Measurements from ENCODE around the gene DCAF17. TPM values are rescaled to one million over a fixed set of nuclear protein-coding genes. Genes with fewer than 3 reads are reported as not detected.

The DCAF17 gene
- total and polyA plus RNA-seq, 2 donors from 2014 or later: 4.9 to 18.5 TPM

- Histone ChIP-seq H3K4me1 (ENCODE audit: control insufficient read depth in 2 of 3, insufficient read depth in 2 of 3, low read depth in 1 of 3, low read length in 3 of 3) (peaks cover 0 to 5% (median 2%) of the 10 kb centered on the region in 3 donors), H3K9me3 (ENCODE audit: control insufficient read depth in 2 of 3, insufficient read depth in 1 of 3, low read length in 3 of 3) (no peaks in the 10 kb centered on the region), H3K9ac (ENCODE audit: low read length in 3 of 3) (no peak overlapping the region), H3K36me3 (ENCODE audit: control insufficient read depth in 2 of 3, insufficient read depth in 3 of 3, low read length in 3 of 3) (no peaks in the 10 kb centered on the region), H3K4me3 (ENCODE audit: low read length in 3 of 3) (no peak overlapping the region), H3K27ac (ENCODE audit: low read depth in 2 of 2, low read length in 2 of 2) (no peak overlapping the region), H3K27me3 (ENCODE audit: control insufficient read depth, insufficient read depth, low read length) (no peaks in the 10 kb centered on the region)
- FAIRE-seq (no peak), DNase-seq (no peak)
- TF ChIP-seq CTCF (IDR thresholded peaks at IDR 0.05; ENCODE audit: borderline replicate concordance, extremely low read depth, insufficient read depth): no peak
- intact Hi-C loops (cut with DNase I): no loop called here
These were observed 3.3 kb upstream of the DCAF17 start for GRCh38 chr2:171430516-171431410.

DNA sequence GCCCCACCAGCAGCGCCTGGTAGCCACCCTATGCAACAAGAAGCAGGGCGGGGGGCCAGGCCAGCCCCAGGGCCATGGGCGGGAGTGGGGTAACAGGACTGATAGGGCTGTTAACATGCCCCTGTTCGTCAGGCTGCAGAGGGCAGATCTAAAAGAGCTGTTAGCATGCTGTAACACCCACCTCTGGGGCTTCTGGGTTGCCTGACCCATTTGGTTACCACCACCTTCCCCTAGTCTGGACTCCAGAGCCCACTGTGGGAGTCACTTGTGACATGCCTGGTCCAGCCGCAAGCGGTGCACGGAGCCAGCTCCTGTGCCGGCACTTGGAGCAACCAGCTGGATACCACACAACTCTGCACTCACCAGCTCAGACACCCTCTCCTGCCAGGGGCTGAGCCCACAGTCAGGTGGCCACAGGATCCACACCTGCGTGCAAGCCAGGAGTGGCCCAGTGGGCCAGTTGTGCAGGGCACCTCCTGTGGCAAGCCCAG lies 2.3 kb upstream of the DCAF17 start:
- Histone ChIP-seq H3K4me3 (ENCODE audit: low read length in 3 of 3) (no peak overlapping the region), H3K4me1 (ENCODE audit: control insufficient read depth in 2 of 3, insufficient read depth in 2 of 3, low read depth in 1 of 3, low read length in 3 of 3) (peaks cover 0 to 5% (median 2%) of the 10 kb centered on the region in 3 donors), H3K9me3 (ENCODE audit: control insufficient read depth in 2 of 3, insufficient read depth in 1 of 3, low read length in 3 of 3) (no peaks in the 10 kb centered on the region), H3K36me3 (ENCODE audit: control insufficient read depth in 2 of 3, insufficient read depth in 3 of 3, low read length in 3 of 3) (peaks cover 0 to 2% (median 0%) of the 10 kb centered on the region in 3 donors), H3K9ac (ENCODE audit: low read length in 3 of 3) (no peak overlapping the region), H3K27ac (ENCODE audit: low read depth in 2 of 2, low read length in 2 of 2) (no peak overlapping the region), H3K27me3 (ENCODE audit: control insufficient read depth, insufficient read depth, low read length) (no peaks in the 10 kb centered on the region)
- FAIRE-seq (no peak), DNase-seq (peak in 2 of 5 donors; percentile 35 to 73)
- TF ChIP-seq CTCF (IDR thresholded peaks at IDR 0.05; ENCODE audit: borderline replicate concordance, extremely low read depth, insufficient read depth): no peak
- intact Hi-C loops (cut with DNase I): no loop called here

DNA sequence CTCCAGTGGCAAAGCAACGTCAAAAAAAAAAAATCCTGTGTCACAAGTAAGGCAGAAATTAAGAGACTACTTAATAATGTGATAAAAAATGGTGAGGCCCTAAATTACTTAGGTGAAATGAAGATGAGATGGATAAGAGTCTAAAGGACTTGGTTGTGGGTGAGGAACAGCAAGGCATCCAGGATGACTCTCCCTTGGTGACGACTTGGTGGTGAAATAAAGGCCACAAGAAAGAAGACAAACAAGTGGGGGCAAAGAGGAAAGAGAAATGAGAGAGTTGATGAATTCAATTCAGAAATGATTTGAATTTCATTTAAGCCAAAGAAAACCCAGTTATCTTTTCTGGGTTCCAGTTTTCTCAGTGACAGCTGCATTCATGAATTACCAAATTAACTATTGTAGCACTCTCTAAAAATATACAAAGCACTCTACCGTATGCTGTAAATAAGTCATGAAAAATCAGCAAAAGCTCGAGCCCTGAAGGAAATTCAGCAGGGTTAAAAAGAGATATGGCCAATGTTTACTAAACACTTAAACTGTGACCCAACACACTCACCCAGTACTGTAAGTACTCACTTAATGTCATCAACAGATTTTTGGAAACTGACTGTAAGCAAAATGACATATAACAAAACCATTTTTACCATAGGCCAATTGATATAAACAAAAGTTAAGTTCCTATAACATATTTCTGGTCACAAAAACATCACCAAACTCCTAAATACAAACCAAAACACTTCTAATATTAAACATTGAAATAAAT lies 1.6 kb upstream of the DCAF17 start:
- intact Hi-C loops (cut with DNase I): no loop called here
- FAIRE-seq (no peak), DNase-seq (no peak)
- Histone ChIP-seq H3K36me3 (ENCODE audit: control insufficient read depth in 2 of 3, insufficient read depth in 3 of 3, low read length in 3 of 3) (peaks cover 0 to 2% (median 2%) of the 10 kb centered on the region in 3 donors), H3K4me3 (ENCODE audit: low read length in 3 of 3) (no peak overlapping the region), H3K27ac (ENCODE audit: low read depth in 2 of 2, low read length in 2 of 2) (no peak overlapping the region), H3K9ac (ENCODE audit: low read length in 3 of 3) (no peak overlapping the region), H3K27me3 (ENCODE audit: control insufficient read depth, insufficient read depth, low read length) (no peaks in the 10 kb centered on the region), H3K9me3 (ENCODE audit: control insufficient read depth in 2 of 3, insufficient read depth in 1 of 3, low read length in 3 of 3) (no peaks in the 10 kb centered on the region), H3K4me1 (ENCODE audit: control insufficient read depth in 2 of 3, insufficient read depth in 2 of 3, low read depth in 1 of 3, low read length in 3 of 3) (peaks cover 0 to 5% (median 2%) of the 10 kb centered on the region in 3 donors)
- TF ChIP-seq CTCF (IDR thresholded peaks at IDR 0.05; ENCODE audit: borderline replicate concordance, extremely low read depth, insufficient read depth): no peak
